GM18507 (cell line): ENCODE measurements around the gene AMD1.
A peak's percentile ranks its signal among the peaks of the same experiment; 100 is the strongest.
"Not testable (repeated sequence)": the region's sequence is repeated elsewhere in the genome, so short reads cannot be mapped to it uniquely, and the experiment has no call there.

ENCODE experiments used
- DNase-seq: peaks from one replicate; pipeline ENCODE4 v3.0.0; 2011; ENCODE audit warnings: low read depth; ENCODE audit not compliant: insufficient read length; ENCODE audit errors: extremely low spot score
- FAIRE-seq: peaks from 2 replicates; lab custom pipeline; 2011; peaks lifted over from hg19 to GRCh38; lab: Jason Lieb, UNC

Gene AMD1

DNA sequence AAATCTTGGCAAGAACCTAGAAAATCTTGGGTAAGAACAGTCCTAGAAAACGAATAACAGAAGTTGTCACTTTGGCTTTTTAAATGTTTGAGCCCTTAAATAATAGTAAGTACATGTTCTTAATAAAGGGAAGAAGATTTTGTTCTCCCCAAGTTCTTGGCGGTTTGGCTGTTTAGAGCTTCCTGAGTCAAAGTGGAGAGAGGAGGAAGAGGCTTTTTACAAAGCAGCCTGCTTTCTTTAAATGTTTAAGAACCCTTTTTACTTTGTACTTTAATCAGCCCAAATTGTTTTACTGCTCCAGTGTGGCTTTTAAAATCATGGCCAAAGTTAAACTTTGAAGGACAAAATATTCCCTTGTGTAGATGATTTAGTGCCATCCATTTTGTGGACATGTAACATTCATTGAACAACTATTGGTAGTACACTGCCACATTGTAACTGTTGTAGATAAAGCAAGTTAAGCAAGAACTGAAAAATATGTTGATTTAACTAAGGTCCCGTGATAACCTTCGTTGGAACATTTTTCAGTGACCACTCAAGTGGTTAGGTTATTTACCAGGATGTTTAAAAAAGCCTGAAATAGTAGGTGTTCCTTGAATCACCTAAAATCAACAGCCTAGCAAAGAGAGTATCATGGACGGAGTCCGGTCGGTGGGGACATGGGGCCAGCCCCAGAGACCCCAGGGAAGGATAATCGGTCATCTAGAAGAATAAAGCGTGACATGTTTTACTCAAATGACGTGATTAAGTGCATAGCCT lies 2.4 kb downstream of the AMD1 start:
- FAIRE-seq (no peak), DNase-seq (no peak)

DNA sequence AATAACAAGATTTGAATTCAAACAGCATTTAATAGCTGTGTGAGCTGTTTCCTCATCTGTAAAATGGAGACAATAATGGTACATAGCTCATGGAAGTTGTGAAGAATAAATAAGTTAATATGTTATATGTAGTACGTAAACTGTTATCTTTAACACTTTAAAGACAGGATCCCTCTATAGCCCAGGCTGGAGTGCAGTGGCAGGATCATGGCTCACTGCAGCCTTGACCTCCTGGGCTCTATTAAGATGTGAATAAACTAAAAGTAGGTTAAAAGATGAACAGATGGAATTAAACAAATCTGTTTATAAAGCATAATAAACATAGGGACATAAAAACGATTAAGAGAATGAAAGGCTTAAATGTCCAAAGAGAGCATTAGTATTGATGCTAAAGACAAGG lies 3.0 kb downstream of the AMD1 start:
- DNase-seq (no peak), FAIRE-seq (no peak)

GRCh38 chr6:110878751-110879522 lies 4.4 kb downstream of the AMD1 start:
- DNase-seq (no peak), FAIRE-seq (peak; percentile 80)

GRCh38 chr6:110880651-110881050 lies 6.1 kb downstream of the AMD1 start:
- DNase-seq: no peak
- FAIRE-seq: no peak

- FAIRE-seq (no peak), DNase-seq (no peak)
Observed at GRCh38 chr6:110881546-110882273, 7.1 kb downstream of the AMD1 start.

DNA sequence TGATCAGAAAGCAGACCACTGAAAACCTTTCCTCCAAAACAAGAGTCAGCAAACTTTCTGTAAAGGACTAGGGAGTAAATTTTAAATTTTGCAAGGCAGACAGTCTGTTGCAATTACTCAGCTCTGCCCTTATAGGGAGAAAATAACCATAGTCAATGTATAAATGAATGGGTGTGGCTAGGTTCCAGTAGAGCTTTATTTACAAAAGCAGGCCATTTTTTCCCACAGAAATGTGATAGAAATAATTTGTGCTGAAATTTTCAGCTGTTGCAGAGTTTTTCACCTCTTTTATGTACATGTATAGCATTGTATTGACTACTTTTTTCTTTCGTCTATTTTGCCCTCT lies 7.7 kb downstream of the AMD1 start:
- no peak for DNase-seq
- FAIRE-seq: no peak

DNA sequence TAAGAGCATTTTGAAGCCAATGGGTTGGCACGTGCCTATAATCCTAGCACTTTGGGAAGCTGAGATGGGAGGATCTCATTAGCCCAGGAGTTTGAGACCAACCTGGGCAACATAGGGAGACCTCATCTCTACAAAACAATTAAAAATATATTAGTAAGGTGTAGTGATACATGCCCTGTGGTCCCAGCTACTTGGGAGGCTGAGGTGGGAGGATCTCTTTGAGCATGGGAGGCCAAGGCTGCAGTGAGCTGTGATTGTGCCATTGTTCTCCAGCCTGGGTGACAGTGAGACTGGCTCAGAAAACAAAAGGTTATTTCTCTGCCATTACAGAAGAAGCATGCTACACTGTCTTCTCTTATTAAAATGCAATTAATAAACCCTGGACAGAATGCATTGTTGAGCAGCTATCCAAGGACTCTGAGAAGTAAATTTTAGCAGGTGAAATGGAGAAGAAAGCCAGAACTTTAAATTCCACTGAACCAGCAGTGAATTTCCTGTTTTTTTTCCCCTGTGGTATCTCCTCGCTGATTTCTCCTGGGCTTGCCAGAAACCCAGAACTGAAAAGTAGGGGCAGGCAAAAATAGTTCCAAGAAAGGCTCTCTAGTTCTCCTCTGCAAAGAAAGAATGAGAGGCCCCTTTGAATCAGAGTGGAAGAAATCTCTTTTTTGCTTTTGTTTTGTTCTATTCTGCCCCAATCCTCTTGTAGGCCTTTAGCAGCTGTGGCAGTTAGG lies 8.4 kb downstream of the AMD1 start:
- FAIRE-seq: no peak
- no peak for DNase-seq

DNA sequence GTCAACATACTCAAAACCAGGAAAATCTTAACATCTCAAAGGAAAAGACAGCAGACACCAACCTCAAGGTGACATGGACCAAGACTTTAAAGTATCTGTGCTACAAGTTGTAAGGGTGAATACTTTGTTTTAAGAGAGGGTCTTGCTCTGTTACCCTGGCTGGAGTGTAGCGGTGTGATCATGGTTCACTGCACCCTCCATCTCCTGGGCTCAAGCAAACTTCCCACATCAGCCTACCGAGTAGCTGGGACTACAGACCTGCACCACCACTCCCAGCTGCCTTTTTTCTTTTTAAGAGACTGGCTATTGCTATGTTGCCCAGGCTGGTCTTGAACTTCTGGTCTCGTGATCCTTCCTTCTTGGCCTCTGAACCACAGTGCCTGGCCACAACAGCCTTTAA lies 9.7 kb downstream of the AMD1 start:
- FAIRE-seq (peak; percentile 18), DNase-seq (no peak)

DNA sequence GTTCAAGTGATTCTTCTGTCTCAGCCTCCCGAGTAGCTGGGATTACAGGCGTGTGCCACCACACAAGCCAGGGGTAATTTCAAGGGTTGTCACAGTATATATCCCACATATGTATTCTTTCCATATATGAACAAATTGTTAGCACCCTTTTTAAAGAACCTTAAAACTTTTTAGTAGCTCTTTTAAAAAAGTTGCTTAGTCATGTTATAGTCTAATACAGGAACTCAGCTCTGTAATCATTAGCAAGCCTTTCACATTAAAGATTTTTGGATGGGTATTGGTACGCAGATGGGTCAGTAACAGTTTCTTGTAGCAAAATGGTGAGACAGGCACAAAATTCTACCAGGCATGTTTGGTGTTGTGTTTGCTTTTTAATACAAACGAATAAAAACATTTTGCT lies 10.9 kb downstream of the AMD1 start:
- DNase-seq: no peak
- no peak for FAIRE-seq

- no peak for FAIRE-seq
- DNase-seq: no peak
Observed at GRCh38 chr6:110886555-110887167, 12.1 kb downstream of the AMD1 start.

GRCh38 chr6:110890288-110890687 lies 15.7 kb downstream of the AMD1 start:
- DNase-seq (no peak), FAIRE-seq (no peak)

GRCh38 chr6:110895907-110896608 lies 21.5 kb downstream of the AMD1 start:
- DNase-seq (no peak), FAIRE-seq (no peak)

DNA sequence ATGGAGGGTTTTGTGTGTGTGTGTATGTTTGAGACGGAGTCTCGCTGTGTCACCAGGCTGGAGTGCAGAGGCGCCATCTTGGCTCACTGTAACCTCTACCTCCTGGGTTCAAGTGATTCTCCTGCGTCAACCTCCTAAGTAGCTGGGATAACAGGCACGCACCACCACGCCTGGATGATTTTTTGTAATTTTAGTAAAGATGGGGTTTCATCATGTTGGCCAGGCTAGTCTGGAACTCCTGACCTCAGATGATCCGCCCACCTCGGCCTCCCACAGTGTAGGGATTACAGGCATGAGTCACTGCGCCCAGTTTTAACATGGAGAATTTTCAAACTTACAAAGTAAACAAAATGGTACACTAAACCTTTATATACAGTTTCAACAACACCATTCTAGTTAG lies 22.8 kb downstream of the AMD1 start:
- DNase-seq (no peak), FAIRE-seq (no peak)

GRCh38 chr6:110898111-110898510 lies 23.5 kb downstream of the AMD1 start:
- DNase-seq: no peak
- FAIRE-seq: no peak

DNA sequence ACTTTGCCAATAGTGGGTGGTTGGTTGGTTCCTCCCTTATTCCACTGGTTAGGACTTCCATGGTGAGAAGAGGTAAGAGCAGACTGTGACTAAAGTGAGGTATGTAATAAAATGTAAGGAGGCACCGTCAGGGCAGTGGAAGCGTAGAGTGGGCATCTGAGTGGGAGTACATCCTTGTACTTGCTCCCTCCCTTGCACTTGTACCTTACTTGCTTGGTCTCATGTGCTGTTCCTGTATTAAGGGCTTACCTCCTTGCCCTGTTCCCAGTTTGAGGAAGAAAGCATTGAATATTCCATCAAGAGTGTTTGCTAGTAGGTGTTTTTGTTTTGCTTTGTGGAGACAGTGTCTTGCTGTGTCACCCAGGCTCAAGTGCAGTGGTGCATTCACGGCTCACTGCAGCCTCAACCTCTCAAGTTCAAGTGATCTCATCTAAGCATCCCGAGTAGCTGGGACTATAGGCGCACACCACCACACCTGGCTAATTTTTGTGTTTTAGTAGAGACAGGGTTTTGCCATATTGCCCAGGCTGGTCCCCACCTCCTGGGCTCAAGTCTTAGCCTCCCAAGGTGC lies 25.5 kb downstream of the AMD1 start:
- FAIRE-seq (no peak), DNase-seq (no peak)

DNA sequence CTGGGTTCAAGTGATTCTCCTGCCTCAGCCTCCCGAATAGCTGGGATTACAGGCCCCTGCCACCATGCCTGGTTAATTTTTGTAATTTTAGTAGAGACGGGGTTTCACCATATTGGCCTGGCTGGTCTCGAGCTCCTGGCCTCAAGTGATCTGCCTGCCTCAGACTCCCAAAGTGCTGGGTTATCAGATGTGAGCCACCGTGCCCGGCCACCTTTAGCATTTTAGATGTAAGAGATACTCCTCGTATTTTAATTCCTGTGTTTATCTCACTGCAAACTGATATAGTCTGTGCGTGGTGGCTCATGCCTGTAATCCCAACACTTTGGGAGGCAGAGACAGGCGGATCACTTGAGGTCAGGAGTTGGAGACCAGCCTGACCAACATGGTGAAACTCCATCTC lies 27.0 kb downstream of the AMD1 start:
- not testable (repeated sequence) for FAIRE-seq, DNase-seq

- no peak for FAIRE-seq
Observed at GRCh38 chr6:110902091-110902490, 27.5 kb downstream of the AMD1 start.

GRCh38 chr6:110906273-110906672 lies 31.7 kb downstream of the AMD1 start:
- not testable (repeated sequence) for FAIRE-seq, DNase-seq

More at GRCh38 chr6:110902091-110902490, 27.5 kb downstream of the AMD1 start:
- no peak for DNase-seq
